Right atrium auricular region (tissue), 2 donors: ENCODE data around the gene C2orf72. TPM values are rescaled to one million over a fixed set of nuclear protein-coding genes. Genes with fewer than 3 reads are reported as not detected.
"Not testable (repeated sequence)": the region's sequence is repeated elsewhere in the genome, so short reads cannot be mapped to it uniquely, and the experiment has no call there.

Experiments
- DNase-seq: peaks from one replicate; pipeline ENCODE4 v3.0.0-alpha.2; 2019; ENCODE audit warnings: low spot score
- H3K27ac ChIP-seq, 2 donors: fragments of 200-600 bp; sonication (generic); 1 replicate in 1 of 2; 2 replicates in 1 of 2; pipeline ENCODE4 v1.5.1; 2016 to 2019
- H3K27me3 ChIP-seq, 2 donors: fragments of 200-600 bp; sonication (generic); one replicate each; pipeline versions ENCODE4 v1.5.1 to v1.6.0; 2017 to 2019
- H3K36me3 ChIP-seq: fragments of 200-600 bp; sonication (generic); one replicate; pipeline ENCODE4 v1.5.1; 2016
- H3K4me1 ChIP-seq, 2 donors: fragments of 200-600 bp; sonication (generic); one replicate each; pipeline versions ENCODE4 v1.5.1 to v1.6.0; 2017 to 2019
- H3K4me3 ChIP-seq, 2 donors: fragments of 200-600 bp; sonication (generic); 1 replicate in 1 of 2; 2 replicates in 1 of 2; pipeline ENCODE4 v1.5.1; 2017 to 2019; ENCODE audit warnings: mild to moderate bottlenecking in 1 of 2, moderate library complexity in 1 of 2
- H3K9me3 ChIP-seq, 2 donors: fragments of 200-600 bp; sonication (generic); one replicate each; pipeline ENCODE4 v1.5.1; 2019
- CTCF ChIP-seq, 2 donors: fragments of 200-600 bp; sonication (generic); IDR thresholded peaks; one replicate each; pipeline ENCODE4 v1.5.1; 2019; ENCODE audit warnings: antibody characterized with exemption in 2 of 2
- total RNA-seq, 2 donors: library from RNA; depleted of rRNA; stranded (reverse); fragments of >200 nt; gene quantifications; one replicate each; pipeline ENCODE4 v1.1.0, GENCODE V29; 2016

C2orf72 gene
- total RNA-seq, 2 donors from 2014 or later: 0.08 TPM; not detected in 1

DNA sequence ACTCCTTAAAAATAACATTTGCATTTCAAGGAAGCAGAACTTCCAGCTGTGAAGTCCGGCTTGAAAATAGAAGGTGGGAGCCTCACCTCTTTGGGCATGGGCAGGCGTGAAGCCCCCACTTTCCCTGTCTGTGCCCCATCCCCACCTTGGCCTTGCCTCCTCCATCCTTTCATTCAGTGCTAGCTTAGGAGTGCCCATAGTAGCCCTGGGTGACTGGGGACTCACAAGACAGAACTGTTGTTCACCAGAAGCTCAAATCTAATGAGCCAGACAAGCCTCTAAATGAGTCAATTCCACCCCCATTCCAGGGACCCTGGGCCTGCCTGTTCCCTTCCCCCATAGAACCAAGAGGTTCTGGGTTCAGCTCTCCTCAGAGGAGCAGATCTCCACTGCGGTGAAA is 21.4 kb upstream of the C2orf72 start:
- TF ChIP-seq CTCF (IDR thresholded peaks at IDR 0.05): no peak
- Histone ChIP-seq H3K4me1 (no peaks in the 10 kb centered on the region), H3K4me3 (no peak overlapping the region), H3K36me3 (no peaks in the 10 kb centered on the region), H3K27me3 (no peaks in the 10 kb centered on the region), H3K27ac (no peak overlapping the region), H3K9me3 (no peaks in the 10 kb centered on the region)
- no peak for DNase-seq

DNA sequence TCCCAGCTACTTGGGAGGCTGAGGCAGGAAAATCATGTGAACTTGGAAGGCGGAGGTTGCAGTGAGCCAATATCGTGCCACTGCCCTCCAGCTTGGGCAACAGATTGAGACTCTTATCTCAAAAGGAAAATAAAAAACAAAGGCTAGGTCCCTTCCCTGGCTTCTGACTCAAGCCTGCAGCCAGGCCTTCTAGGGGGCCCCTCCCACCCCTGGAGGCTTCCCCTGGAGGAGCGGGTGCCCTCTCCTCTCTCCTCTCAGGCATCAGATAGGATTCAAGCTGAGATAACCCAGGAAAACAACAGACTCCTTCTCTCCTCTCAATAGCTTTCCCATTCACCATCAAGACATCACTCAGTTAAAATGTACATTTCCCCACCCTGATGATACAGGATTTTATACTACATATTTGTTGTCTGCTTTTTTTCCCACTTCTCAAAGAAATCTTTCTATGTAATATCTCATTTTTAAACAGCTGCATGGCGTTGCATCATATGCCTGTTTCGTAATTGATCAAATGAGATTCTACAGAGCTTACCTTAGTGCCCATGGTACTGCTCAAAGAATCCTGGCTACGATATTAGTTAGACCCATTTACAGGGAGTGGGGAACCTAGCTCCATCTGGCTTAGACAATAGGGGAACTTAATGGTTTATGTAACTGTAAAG is 20.6 kb upstream of the C2orf72 start:
- Histone ChIP-seq H3K4me1 (no peaks in the 10 kb centered on the region), H3K27ac (no peak overlapping the region), H3K36me3 (no peaks in the 10 kb centered on the region), H3K4me3 (no peak overlapping the region), H3K27me3 (no peaks in the 10 kb centered on the region), H3K9me3 (no peaks in the 10 kb centered on the region)
- TF ChIP-seq CTCF (IDR thresholded peaks at IDR 0.05): no peak
- no peak for DNase-seq

DNA sequence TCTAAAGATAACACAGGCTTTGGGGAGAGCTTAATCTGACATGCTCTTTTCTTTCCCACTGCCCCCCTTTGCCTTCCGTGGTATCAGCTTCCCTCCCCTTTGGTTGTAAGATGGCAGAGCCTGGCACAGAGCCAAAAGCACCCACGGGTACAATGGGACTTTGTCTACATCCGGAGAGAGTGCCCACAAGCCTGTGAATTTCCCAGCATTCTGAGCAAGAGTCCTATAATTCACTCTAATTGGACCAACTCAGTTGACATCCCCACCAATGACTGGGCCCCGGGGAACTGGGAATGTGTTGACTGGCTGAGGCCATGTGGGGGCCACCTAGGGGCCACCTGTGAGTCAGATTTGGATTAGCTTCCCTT is 20.1 kb upstream of the C2orf72 start:
- TF ChIP-seq CTCF (IDR thresholded peaks at IDR 0.05): no peak

GRCh38 chr2:231018184-231018583 is 19.1 kb upstream of the C2orf72 start:
- Histone ChIP-seq H3K9me3 (no peaks in the 10 kb centered on the region), H3K4me1 (no peaks in the 10 kb centered on the region), H3K4me3 (no peak overlapping the region), H3K27me3 (no peaks in the 10 kb centered on the region), H3K27ac (no peak overlapping the region), H3K36me3 (no peaks in the 10 kb centered on the region)
- DNase-seq: no peak
- TF ChIP-seq CTCF (IDR thresholded peaks at IDR 0.05): no peak

More for the DNA sequence above, 20.1 kb upstream of the C2orf72 start:
- Histone ChIP-seq H3K9me3 (no peaks in the 10 kb centered on the region), H3K4me3 (no peak overlapping the region), H3K27ac (no peak overlapping the region), H3K4me1 (no peaks in the 10 kb centered on the region), H3K27me3 (no peaks in the 10 kb centered on the region), H3K36me3 (no peaks in the 10 kb centered on the region)
- DNase-seq: no peak

GRCh38 chr2:231025059-231025458 is 12.3 kb upstream of the C2orf72 start:
- H3K4me3 ChIP-seq, H3K36me3 ChIP-seq, H3K4me1 ChIP-seq, H3K27ac ChIP-seq, DNase-seq, H3K27me3 ChIP-seq, H3K9me3 ChIP-seq: not testable (repeated sequence)

DNA sequence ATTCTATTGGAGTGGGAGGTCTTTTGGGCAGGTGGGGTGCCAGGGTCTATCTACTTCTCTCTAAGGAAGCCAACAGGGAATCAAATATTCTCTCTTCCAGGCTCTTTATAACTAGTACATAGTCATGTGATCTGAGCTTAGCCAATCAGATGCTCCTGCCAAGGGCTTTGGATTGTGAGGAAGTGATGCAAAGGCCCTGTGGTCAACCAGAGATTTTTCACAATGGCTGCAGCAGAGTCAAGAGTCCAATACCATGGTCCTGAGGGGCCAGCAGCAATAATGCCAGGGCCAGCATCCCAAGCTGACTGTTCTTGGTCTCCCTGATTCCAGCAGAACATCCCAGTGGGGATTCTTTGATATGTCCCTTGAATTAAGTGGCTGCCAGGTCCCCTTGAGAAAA is 8.4 kb upstream of the C2orf72 start:
- no peak overlapping the region for H3K4me3 ChIP-seq
- no peaks in the 10 kb centered on the region for H3K4me1 ChIP-seq
- H3K9me3 ChIP-seq: no peaks in the 10 kb centered on the region
- H3K27me3 ChIP-seq: no peaks in the 10 kb centered on the region
- DNase-seq: no peak
- no peaks in the 10 kb centered on the region for H3K36me3 ChIP-seq
- no peak for TF ChIP-seq CTCF (IDR thresholded peaks at IDR 0.05)
- H3K27ac ChIP-seq: no peak overlapping the region
